Mucosa of gallbladder (tissue), 1 donor: ENCODE results near the gene ANXA6. TPM values are rescaled to one million over a fixed set of nuclear protein-coding genes. Genes with fewer than 3 reads are reported as not detected.

ENCODE experiments used
- DNase-seq: peaks from one replicate; pipeline ENCODE4 v3.0.0-alpha.2; 2020; ENCODE audit warnings: low spot score
- total RNA-seq: library from RNA; stranded (reverse); gene quantifications from one replicate; pipeline ENCODE4 v1.2.1, GENCODE V29; 2021
- donor health status: DM: no; HTN: no; CAD: no.

The ANXA6 gene
- total RNA-seq, 1 donor from 2014 or later: 153 TPM

- peak; percentile 81 for DNase-seq
Measured at GRCh38 chr5:151130922-151131891, 26.4 kb downstream of the ANXA6 start.

- DNase-seq: no peak
Measured at GRCh38 chr5:151130235-151130921, 27.2 kb downstream of the ANXA6 start.

- no peak for DNase-seq
Measured at GRCh38 chr5:151128817-151129216, 28.8 kb downstream of the ANXA6 start.

- DNase-seq: no peak
Measured at GRCh38 chr5:151127926-151128325, 29.7 kb downstream of the ANXA6 start.

- DNase-seq: peak; percentile 68
Measured at GRCh38 chr5:151126199-151126645, 31.4 kb downstream of the ANXA6 start.

- no peak for DNase-seq
Measured at GRCh38 chr5:151125421-151125820, 32.2 kb downstream of the ANXA6 start.

GRCh38 chr5:151123897-151124751, 33.5 kb downstream of the ANXA6 start:
- peak; percentile 67 for DNase-seq

- no peak for DNase-seq
Measured at GRCh38 chr5:151122828-151123227, 34.8 kb downstream of the ANXA6 start.

- no peak for DNase-seq
Measured at GRCh38 chr5:151121665-151122064, 35.9 kb downstream of the ANXA6 start.

GRCh38 chr5:151121095-151121494, 36.5 kb downstream of the ANXA6 start:
- DNase-seq: no peak

- DNase-seq: no peak
Measured at GRCh38 chr5:151118913-151119575, 38.5 kb downstream of the ANXA6 start.

GRCh38 chr5:151115272-151115905, 42.2 kb downstream of the ANXA6 start:
- peak; percentile 77 for DNase-seq

- DNase-seq: no peak
Measured at GRCh38 chr5:151113651-151114050, 43.9 kb downstream of the ANXA6 start.

- DNase-seq: no peak
Measured at GRCh38 chr5:151110992-151111391, 46.6 kb downstream of the ANXA6 start.

GRCh38 chr5:151110122-151110681, 47.4 kb downstream of the ANXA6 start:
- no peak for DNase-seq

- DNase-seq: no peak
Measured at GRCh38 chr5:151108566-151108965, 49.0 kb downstream of the ANXA6 start.

- peak; percentile 86 for DNase-seq
Measured at GRCh38 chr5:151107738-151108520, 49.6 kb downstream of the ANXA6 start.

GRCh38 chr5:151107084-151107483, 50.5 kb downstream of the ANXA6 start:
- peak; percentile 85 for DNase-seq

GRCh38 chr5:151106509-151106908, 51.1 kb downstream of the ANXA6 start:
- DNase-seq: no peak

GRCh38 chr5:151106043-151106442, 51.5 kb downstream of the ANXA6 start:
- DNase-seq: no peak
